SH-SY5Y (cell line): ENCODE measurements around the gene EFCAB11.

Source experiments
- GATA2 ChIP-seq: IDR thresholded peaks from 2 replicates; pipeline ENCODE4 v1.6.1; 2011; ENCODE audit warnings: mild to moderate bottlenecking, low read depth, low read length
- GATA3 ChIP-seq: IDR thresholded peaks from 2 replicates; pipeline ENCODE4 v1.6.1; 2011; ENCODE audit warnings: low read depth, mild to moderate bottlenecking, low read length, moderate library complexity

Gene EFCAB11

GRCh38 chr14:89773151-89773550 is 181.4 kb downstream of the EFCAB11 start:
- TF ChIP-seq GATA3, result no peak
- TF ChIP-seq GATA2, result no peak

GRCh38 chr14:89771251-89771650 is 183.3 kb downstream of the EFCAB11 start:
- TF ChIP-seq GATA2 (no peak), GATA3 (no peak)

GRCh38 chr14:89767861-89768268 is 186.7 kb downstream of the EFCAB11 start:
- TF ChIP-seq GATA2, result no peak
- no peak for TF ChIP-seq GATA3

- TF ChIP-seq GATA2, result no peak
- TF ChIP-seq GATA3, result no peak
Observed at GRCh38 chr14:89767131-89767530, 187.4 kb downstream of the EFCAB11 start.

GRCh38 chr14:89765346-89765745 is 189.2 kb downstream of the EFCAB11 start:
- no peak for TF ChIP-seq GATA3
- TF ChIP-seq GATA2, result no peak

- no peak for TF ChIP-seq GATA2
- TF ChIP-seq GATA3, result no peak
Observed at GRCh38 chr14:89760086-89760485, 194.4 kb downstream of the EFCAB11 start.

- no peak for TF ChIP-seq GATA3
- no peak for TF ChIP-seq GATA2
Observed at GRCh38 chr14:89757313-89757939, 197.1 kb downstream of the EFCAB11 start.

GRCh38 chr14:89755816-89756215 is 198.7 kb downstream of the EFCAB11 start:
- no peak for TF ChIP-seq GATA3

- TF ChIP-seq GATA2 (no peak), GATA3 (no peak)
Observed at GRCh38 chr14:89753828-89754412, 200.6 kb downstream of the EFCAB11 start.

GRCh38 chr14:89750908-89751392 is 203.6 kb downstream of the EFCAB11 start:
- TF ChIP-seq GATA3 (no peak), GATA2 (no peak)

GRCh38 chr14:89750281-89750755 is 204.2 kb downstream of the EFCAB11 start:
- no peak for TF ChIP-seq GATA3
- TF ChIP-seq GATA2, result no peak

- TF ChIP-seq GATA2 (no peak), GATA3 (no peak)
Observed at GRCh38 chr14:89748004-89748403, 206.5 kb downstream of the EFCAB11 start.

- no peak for TF ChIP-seq GATA2
- TF ChIP-seq GATA3, result no peak
Observed at GRCh38 chr14:89747126-89747525, 207.4 kb downstream of the EFCAB11 start.

- TF ChIP-seq GATA3, result no peak
- no peak for TF ChIP-seq GATA2
Observed at GRCh38 chr14:89746654-89747053, 207.9 kb downstream of the EFCAB11 start.

GRCh38 chr14:89746135-89746534 is 208.4 kb downstream of the EFCAB11 start:
- TF ChIP-seq GATA2 (no peak), GATA3 (no peak)
